Measurements from ENCODE around the gene CHRNA4.
"Not testable (repeated sequence)": the region's sequence is repeated elsewhere in the genome, so short reads cannot be mapped to it uniquely, and the experiment has no call there.

The CHRNA4 gene

DNA sequence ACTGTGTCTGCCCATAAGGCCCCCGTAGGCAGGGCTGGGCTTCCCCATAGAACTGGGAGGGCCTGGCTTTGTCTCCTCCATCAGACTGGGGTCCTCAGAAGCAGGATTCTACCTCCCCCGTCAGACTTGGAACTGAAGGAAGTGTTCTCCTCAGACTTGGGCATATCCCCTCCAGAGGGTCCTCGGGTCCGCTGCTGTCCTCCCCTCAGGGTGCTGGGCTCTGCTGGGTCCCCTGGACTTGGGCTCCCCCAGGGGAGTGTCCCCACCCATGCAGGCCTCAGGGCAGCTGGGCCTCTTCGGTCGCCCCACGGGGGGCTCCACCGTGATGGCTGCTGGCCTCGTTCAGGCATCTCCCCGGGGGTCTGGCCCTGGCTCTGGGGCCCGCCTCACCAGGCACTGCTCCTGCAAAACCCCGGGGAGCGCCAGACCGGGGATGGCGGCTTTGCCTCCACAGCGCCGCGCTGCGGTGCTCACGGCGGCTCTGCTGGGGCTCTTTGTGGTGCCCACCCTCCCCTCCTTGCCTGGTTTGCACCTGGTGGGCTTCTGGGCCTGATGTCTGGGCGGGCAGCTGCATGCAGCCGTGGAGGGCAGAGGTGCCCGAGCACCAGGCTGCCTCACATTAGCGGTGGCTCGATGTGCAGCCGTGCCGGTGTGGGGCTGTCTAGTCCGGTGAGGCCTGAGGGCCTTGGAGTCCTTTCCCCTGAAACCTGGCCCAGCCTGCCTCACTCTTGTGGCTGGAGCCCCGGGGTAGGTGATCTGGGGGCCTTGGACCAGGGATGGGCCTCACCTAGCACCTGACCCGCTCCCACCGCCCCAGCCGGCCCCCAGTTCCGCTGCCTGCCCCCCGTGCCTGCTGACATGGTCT lies 54.2 kb downstream of the CHRNA4 start:
- Histone ChIP-seq H3K4me2 (ENCODE audit: low read length) (no peak overlapping the region), H3F3A (ENCODE audit: control insufficient read depth, insufficient read depth) (no peaks in the 10 kb centered on the region), H3K27ac (ENCODE audit: low read depth, low read length) (no peak overlapping the region), H3K27me3 (ENCODE audit: control insufficient read depth, low read length) (no peaks in the 10 kb centered on the region), H3K36me3 (ENCODE audit: control insufficient read depth, low read length) (no peaks in the 10 kb centered on the region), H3K4me3 (ENCODE audit: low read length) (no peak overlapping the region), H3K9me2 (replicated peaks; ENCODE audit: control insufficient read depth, low read length) (no peaks in the 10 kb centered on the region), H3K4me1 (ENCODE audit: control insufficient read depth, low read length) (no peaks in the 10 kb centered on the region), H3K9me3 (ENCODE audit: control insufficient read depth, insufficient read depth, low read length) (peaks cover 8% of the 10 kb centered on the region; the same call in 1 of the 2 replicates), H4K20me1 (ENCODE audit: control insufficient read depth, insufficient read depth, low read depth, low read length) (no peaks in the 10 kb centered on the region), H3K79me2 (ENCODE audit: control insufficient read depth, low read length) (no peaks in the 10 kb centered on the region)
- TF ChIP-seq EZH2phosphoT487 (IDR thresholded peaks at IDR 0.05; ENCODE audit: borderline replicate concordance, low read length) = no peak
- TF ChIP-seq, protein P1, sequence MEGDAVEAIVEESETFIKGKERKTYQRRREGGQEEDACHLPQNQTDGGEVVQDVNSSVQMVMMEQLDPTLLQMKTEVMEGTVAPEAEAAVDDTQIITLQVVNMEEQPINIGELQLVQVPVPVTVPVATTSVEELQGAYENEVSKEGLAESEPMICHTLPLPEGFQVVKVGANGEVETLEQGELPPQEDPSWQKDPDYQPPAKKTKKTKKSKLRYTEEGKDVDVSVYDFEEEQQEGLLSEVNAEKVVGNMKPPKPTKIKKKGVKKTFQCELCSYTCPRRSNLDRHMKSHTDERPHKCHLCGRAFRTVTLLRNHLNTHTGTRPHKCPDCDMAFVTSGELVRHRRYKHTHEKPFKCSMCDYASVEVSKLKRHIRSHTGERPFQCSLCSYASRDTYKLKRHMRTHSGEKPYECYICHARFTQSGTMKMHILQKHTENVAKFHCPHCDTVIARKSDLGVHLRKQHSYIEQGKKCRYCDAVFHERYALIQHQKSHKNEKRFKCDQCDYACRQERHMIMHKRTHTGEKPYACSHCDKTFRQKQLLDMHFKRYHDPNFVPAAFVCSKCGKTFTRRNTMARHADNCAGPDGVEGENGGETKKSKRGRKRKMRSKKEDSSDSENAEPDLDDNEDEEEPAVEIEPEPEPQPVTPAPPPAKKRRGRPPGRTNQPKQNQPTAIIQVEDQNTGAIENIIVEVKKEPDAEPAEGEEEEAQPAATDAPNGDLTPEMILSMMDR (IDR thresholded peaks at IDR 0.05; ENCODE audit: low read depth, low read length, poor library complexity, severe bottlenecking) = no peak

GRCh38 chr20:63305933-63306672 lies 55.0 kb downstream of the CHRNA4 start:
- H4K20me1 ChIP-seq (ENCODE audit: control insufficient read depth, insufficient read depth, low read depth, low read length); H3K4me2 ChIP-seq (ENCODE audit: low read length); H3F3A ChIP-seq (ENCODE audit: control insufficient read depth, insufficient read depth); H3K36me3 ChIP-seq (ENCODE audit: control insufficient read depth, low read length); H3K4me1 ChIP-seq (ENCODE audit: control insufficient read depth, low read length); H3K9me2 ChIP-seq (replicated peaks; ENCODE audit: control insufficient read depth, low read length); H3K9me3 ChIP-seq (ENCODE audit: control insufficient read depth, insufficient read depth, low read length); H3K4me3 ChIP-seq (ENCODE audit: low read length); H3K27me3 ChIP-seq (ENCODE audit: control insufficient read depth, low read length); H3K79me2 ChIP-seq (ENCODE audit: control insufficient read depth, low read length); H3K27ac ChIP-seq (ENCODE audit: low read depth, low read length): not testable (repeated sequence)

- Histone ChIP-seq H3K27me3 (ENCODE audit: control insufficient read depth, low read length) (no peaks in the 10 kb centered on the region), H3K9me3 (ENCODE audit: control insufficient read depth, insufficient read depth, low read length) (peaks cover 8% of the 10 kb centered on the region; the same call in 1 of the 2 replicates), H3K79me2 (ENCODE audit: control insufficient read depth, low read length) (no peaks in the 10 kb centered on the region), H3K4me3 (ENCODE audit: low read length) (no peak overlapping the region), H4K20me1 (ENCODE audit: control insufficient read depth, insufficient read depth, low read depth, low read length) (no peaks in the 10 kb centered on the region), H3K36me3 (ENCODE audit: control insufficient read depth, low read length) (no peaks in the 10 kb centered on the region), H3K4me2 (ENCODE audit: low read length) (no peak overlapping the region), H3F3A (ENCODE audit: control insufficient read depth, insufficient read depth) (no peaks in the 10 kb centered on the region), H3K9me2 (replicated peaks; ENCODE audit: control insufficient read depth, low read length) (no peaks in the 10 kb centered on the region), H3K27ac (ENCODE audit: low read depth, low read length) (no peak overlapping the region), H3K4me1 (ENCODE audit: control insufficient read depth, low read length) (no peaks in the 10 kb centered on the region)
- TF ChIP-seq, protein P1 (IDR thresholded peaks at IDR 0.05; ENCODE audit: low read depth, low read length, poor library complexity, severe bottlenecking) = no peak
- no peak for TF ChIP-seq EZH2phosphoT487 (IDR thresholded peaks at IDR 0.05; ENCODE audit: borderline replicate concordance, low read length)
Measured at GRCh38 chr20:63305393-63305792, 55.8 kb downstream of the CHRNA4 start.

All from DOHH2 (cell line).